H1 (cell line): ENCODE results near the gene EIF2S2. TPM values are rescaled to one million over a fixed set of nuclear protein-coding genes. Genes with fewer than 3 reads are reported as not detected.

Experiments
- CHD1 ChIP-seq: IDR thresholded peaks from 2 replicates; pipeline ENCODE4 v1.6.1; 2012; ENCODE audit warnings: low read depth, low read length, improper control_type of control experiment
- RXRA ChIP-seq: IDR thresholded peaks from 2 replicates; pipeline ENCODE4 v1.6.1; 2011; ENCODE audit warnings: low read depth, mild to moderate bottlenecking, low read length, moderate library complexity; ENCODE audit not compliant: insufficient read depth
- TEAD4 ChIP-seq: IDR thresholded peaks from 2 replicates; pipeline ENCODE4 v1.6.1; 2012; ENCODE audit warnings: low read depth, low read length, inconsistent platforms, mixed read lengths
- polyA plus RNA-seq, 7 experiments: library from polyadenylated mRNA; depleted of rRNA in 3 of 7; stranded (reverse) in 5 of 7; unstranded in 2 of 7; fragments of >200 nt in 5 of 7; fragments of 200-250 nt in 2 of 7; gene quantifications; 1 replicate in 5 of 7; 2 replicates in 1 of 7; 4 replicates in 1 of 7; pipeline versions ENCODE4 v1.2.1 to v1.2.3, GENCODE V29; 2011 to 2013; ENCODE audit warnings: missing spikeins in 2 of 7, mixed read lengths in 2 of 7
- total RNA-seq: library from RNA; stranded (reverse); fragmentation: NEBNext Ultra II Directional; extraction: Animal tissue kit (Norgen Biotek cat#: 25700); gene quantifications from 2 replicates; pipeline ENCODE4 v1.2.1, GENCODE V29; 2021
- TF ChIP-seq, protein P1 (sequence below): IDR thresholded peaks from 2 replicates; pipeline ENCODE4 v1.6.1; 2012; ENCODE audit warnings: inconsistent platforms

EIF2S2 gene
- total and polyA plus RNA-seq, 2 of the 8 experiments (the other 6 are each of a cell fraction or from before 2014, with no cell fraction given): 59.5 to 142 TPM

DNA sequence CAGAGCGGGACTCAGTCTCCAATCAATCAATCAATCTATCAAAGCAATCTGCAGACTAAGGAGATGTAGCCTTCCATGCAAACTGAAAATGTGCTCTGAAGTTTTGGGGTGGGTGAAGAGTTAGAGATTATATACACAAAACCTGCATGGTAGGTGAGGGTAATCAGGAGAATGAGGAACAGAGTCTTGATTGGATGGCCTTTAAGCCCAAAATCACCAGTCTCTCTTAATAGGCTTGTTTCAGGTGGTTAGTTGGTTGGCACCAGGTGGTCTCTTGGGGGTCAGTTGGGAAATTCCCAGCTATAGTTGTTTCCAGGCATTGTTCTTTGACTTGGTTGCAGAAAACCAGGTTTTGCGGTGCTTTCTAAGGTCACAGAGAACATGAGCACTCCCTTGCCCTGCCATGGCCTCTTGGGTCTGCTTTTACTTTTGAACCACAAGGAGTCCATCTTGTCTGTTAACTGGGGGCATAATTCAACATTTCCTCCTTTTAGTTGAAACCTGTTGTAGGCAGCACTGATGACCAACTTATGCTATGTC, 33.3 kb upstream of the EIF2S2 start (continued):
- TF ChIP-seq RXRA: no peak
- TF ChIP-seq, protein P1, sequence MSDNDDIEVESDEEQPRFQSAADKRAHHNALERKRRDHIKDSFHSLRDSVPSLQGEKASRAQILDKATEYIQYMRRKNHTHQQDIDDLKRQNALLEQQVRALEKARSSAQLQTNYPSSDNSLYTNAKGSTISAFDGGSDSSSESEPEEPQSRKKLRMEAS: no peak
- no peak for TF ChIP-seq CHD1
- TF ChIP-seq TEAD4: no peak
